Central memory CD8-positive, alpha-beta T cell (primary cell): Measurements from ENCODE around the gene GDF10.

ENCODE experiments used
- ATAC-seq: fragments of 150-1000 bp; cut with Tn5 transposase; replicated peaks from 2 replicates; pipeline ENCODE4 v1.10.0; 2022; ENCODE audit warnings: mild to moderate bottlenecking, moderate FRiP score, moderate number of reproducible peaks; ENCODE audit not compliant: poor library complexity, severe bottlenecking; ENCODE audit errors: extremely low read depth
- DNase-seq, 2 donors: peaks; one replicate each; pipeline ENCODE4 v3.0.0; 2021; ENCODE audit warnings: low spot score in 2 of 2
- H3K27ac Mint-ChIP-seq: one replicate; pipeline ENCODE4 v1.8.0; 2022; ENCODE audit warnings: low read depth, mild to moderate bottlenecking, moderate library complexity, mixed read lengths
- H3K27me3 Mint-ChIP-seq: one replicate; pipeline ENCODE4 v1.8.0; 2022; ENCODE audit warnings: mixed read lengths
- H3K36me3 Mint-ChIP-seq: one replicate; pipeline ENCODE4 v1.8.0; 2022; ENCODE audit warnings: mild to moderate bottlenecking, moderate library complexity, mixed read lengths; ENCODE audit not compliant: insufficient read depth
- H3K4me1 Mint-ChIP-seq: one replicate; pipeline ENCODE4 v1.8.0; 2022; ENCODE audit warnings: mixed read lengths
- H3K4me3 Mint-ChIP-seq: one replicate; pipeline ENCODE4 v1.8.0; 2022; ENCODE audit warnings: mild to moderate bottlenecking, moderate library complexity, mixed read lengths
- H3K9me3 Mint-ChIP-seq: one replicate; pipeline ENCODE4 v1.8.0; 2022; ENCODE audit warnings: mixed read lengths

GDF10 gene

GRCh38 chr10:47303105-47303504 lies 3.1 kb downstream of the GDF10 start:
- no peak overlapping the region for H3K4me3 Mint-ChIP-seq
- peaks cover 6% of the 10 kb centered on the region for H3K4me1 Mint-ChIP-seq
- DNase-seq (no peak), ATAC-seq (no peak)
- peaks cover 2% of the 10 kb centered on the region for H3K36me3 Mint-ChIP-seq
- no peaks in the 10 kb centered on the region for H3K9me3 Mint-ChIP-seq
- no peak overlapping the region for H3K27ac Mint-ChIP-seq
- peaks cover 10% of the 10 kb centered on the region for H3K27me3 Mint-ChIP-seq

- Mint-ChIP-seq H3K4me1 (peaks cover 6% of the 10 kb centered on the region), H3K9me3 (no peaks in the 10 kb centered on the region), H3K27ac (no peak overlapping the region), H3K36me3 (peaks cover 2% of the 10 kb centered on the region), H3K27me3 (peaks cover 10% of the 10 kb centered on the region), H3K4me3 (no peak overlapping the region)
- no peak for ATAC-seq
- DNase-seq = no peak
Observed at GRCh38 chr10:47303866-47304265, 3.9 kb downstream of the GDF10 start.

GRCh38 chr10:47305566-47305965 lies 5.6 kb downstream of the GDF10 start:
- Mint-ChIP-seq H3K27ac (no peak overlapping the region), H3K27me3 (peaks cover 9% of the 10 kb centered on the region), H3K9me3 (no peaks in the 10 kb centered on the region), H3K36me3 (peaks cover 2% of the 10 kb centered on the region), H3K4me1 (peaks cover 6% of the 10 kb centered on the region), H3K4me3 (no peak overlapping the region)
- no peak for DNase-seq
- ATAC-seq = no peak

GRCh38 chr10:47306387-47307210 lies 6.6 kb downstream of the GDF10 start:
- Mint-ChIP-seq H3K36me3 (no peaks in the 10 kb centered on the region), H3K27ac (no peak overlapping the region), H3K27me3 (no peaks in the 10 kb centered on the region), H3K4me1 (peaks cover 7% of the 10 kb centered on the region), H3K9me3 (no peaks in the 10 kb centered on the region), H3K4me3 (no peak overlapping the region)
- ATAC-seq (no peak), DNase-seq (no peak)

- Mint-ChIP-seq H3K4me3 (no peak overlapping the region), H3K27ac (no peak overlapping the region), H3K27me3 (no peaks in the 10 kb centered on the region), H3K36me3 (no peaks in the 10 kb centered on the region), H3K4me1 (peaks cover 14% of the 10 kb centered on the region), H3K9me3 (no peaks in the 10 kb centered on the region)
- no peak for DNase-seq
- no peak for ATAC-seq
Observed at GRCh38 chr10:47307381-47307780, 7.4 kb downstream of the GDF10 start.

GRCh38 chr10:47308775-47309174 lies 8.8 kb downstream of the GDF10 start:
- Mint-ChIP-seq H3K4me3 (no peak overlapping the region), H3K27ac (no peak overlapping the region), H3K9me3 (no peaks in the 10 kb centered on the region), H3K4me1 (peaks cover 14% of the 10 kb centered on the region), H3K36me3 (no peaks in the 10 kb centered on the region), H3K27me3 (no peaks in the 10 kb centered on the region)
- DNase-seq = no peak
- ATAC-seq = no peak

- Mint-ChIP-seq H3K27me3 (no peaks in the 10 kb centered on the region), H3K4me1 (peaks cover 14% of the 10 kb centered on the region), H3K36me3 (no peaks in the 10 kb centered on the region), H3K9me3 (no peaks in the 10 kb centered on the region), H3K4me3 (no peak overlapping the region), H3K27ac (no peak overlapping the region)
- no peak for ATAC-seq
- no peak for DNase-seq
Observed at GRCh38 chr10:47309408-47310089, 9.6 kb downstream of the GDF10 start.

- no peaks in the 10 kb centered on the region for H3K36me3 Mint-ChIP-seq
- H3K27me3 Mint-ChIP-seq = no peaks in the 10 kb centered on the region
- peaks cover 14% of the 10 kb centered on the region for H3K4me1 Mint-ChIP-seq
- no peak for ATAC-seq
- no peak overlapping the region for H3K27ac Mint-ChIP-seq
- no peak for DNase-seq
- H3K4me3 Mint-ChIP-seq = no peak overlapping the region
- no peaks in the 10 kb centered on the region for H3K9me3 Mint-ChIP-seq
Observed at GRCh38 chr10:47310090-47310505, 10.1 kb downstream of the GDF10 start.

GRCh38 chr10:47311193-47311931 lies 11.4 kb downstream of the GDF10 start:
- no peaks in the 10 kb centered on the region for H3K9me3 Mint-ChIP-seq
- DNase-seq (peak in 1 of 2 donors; percentile 38), ATAC-seq (peak; percentile 83)
- peaks cover 14% of the 10 kb centered on the region for H3K4me1 Mint-ChIP-seq
- H3K27me3 Mint-ChIP-seq = no peaks in the 10 kb centered on the region
- H3K4me3 Mint-ChIP-seq = peak overlapping the region; percentile 46
- no peaks in the 10 kb centered on the region for H3K36me3 Mint-ChIP-seq
- H3K27ac Mint-ChIP-seq = no peak overlapping the region

- DNase-seq (peak; percentile 60 to 61), ATAC-seq (peak; percentile 75)
- Mint-ChIP-seq H3K4me1 (peaks cover 14% of the 10 kb centered on the region), H3K27ac (no peak overlapping the region), H3K27me3 (peaks cover 4% of the 10 kb centered on the region), H3K9me3 (no peaks in the 10 kb centered on the region), H3K4me3 (peak overlapping the region; percentile 46), H3K36me3 (no peaks in the 10 kb centered on the region)
Observed at GRCh38 chr10:47311932-47312662, 12.1 kb downstream of the GDF10 start.

GRCh38 chr10:47312663-47312995 lies 12.6 kb downstream of the GDF10 start:
- H3K9me3 Mint-ChIP-seq = no peaks in the 10 kb centered on the region
- ATAC-seq (no peak), DNase-seq (no peak)
- no peak overlapping the region for H3K27ac Mint-ChIP-seq
- no peaks in the 10 kb centered on the region for H3K36me3 Mint-ChIP-seq
- H3K27me3 Mint-ChIP-seq = peaks cover 10% of the 10 kb centered on the region
- peaks cover 14% of the 10 kb centered on the region for H3K4me1 Mint-ChIP-seq
- H3K4me3 Mint-ChIP-seq = no peak overlapping the region

GRCh38 chr10:47314416-47314970 lies 14.5 kb downstream of the GDF10 start:
- Mint-ChIP-seq H3K27me3 (peaks cover 12% of the 10 kb centered on the region), H3K36me3 (no peaks in the 10 kb centered on the region), H3K4me1 (peaks cover 14% of the 10 kb centered on the region), H3K4me3 (no peak overlapping the region), H3K27ac (no peak overlapping the region), H3K9me3 (no peaks in the 10 kb centered on the region)
- DNase-seq (no peak), ATAC-seq (no peak)
